ENCODE measurements around the gene CNKSR3. TPM values are rescaled to one million over a fixed set of nuclear protein-coding genes. Genes with fewer than 3 reads are reported as not detected.

The CNKSR3 gene
- total RNA-seq, 4 donors from 2014 or later, result 4.5 to 7.8 (median 7.0) TPM

GRCh38 chr6:154478701-154479060 lies 31.8 kb downstream of the CNKSR3 start:
- no peak overlapping the region for H3K4me3 ChIP-seq (replicated peaks in 1 of 3)
- intact Hi-C loops (cut with DNase I), result no loop called here

GRCh38 chr6:154478021-154478700 lies 32.3 kb downstream of the CNKSR3 start:
- Histone ChIP-seq H3K4me3 (replicated peaks in 1 of 3) (no peak overlapping the region), H3K9me3 (no peaks in the 10 kb centered on the region), H3K36me3 (no peaks in the 10 kb centered on the region), H3K27me3 (no peaks in the 10 kb centered on the region), H3K27ac (peak overlapping the region; percentile 7 to 59 (median 50)), H3K4me1 (peaks cover 8 to 12% of the 10 kb centered on the region in 2 donors)
- peak; percentile 89 to 90 for DNase-seq
- WGBS, 2 donors, result 29 to 39% methylated on average over 12 of the region's 12 CpGs
- TF ChIP-seq POLR2A (IDR thresholded peaks at IDR 0.05), result no peak
- TF ChIP-seq CTCF (IDR thresholded peaks at IDR 0.05), result no peak
- intact Hi-C loops (cut with DNase I), result no loop called here

More at GRCh38 chr6:154478701-154479060, 31.8 kb downstream of the CNKSR3 start:
- H3K27ac ChIP-seq, result peak overlapping the region; percentile 10 to 59 (median 50)
- no peak for DNase-seq
- TF ChIP-seq CTCF (IDR thresholded peaks at IDR 0.05) (no peak), POLR2A (IDR thresholded peaks at IDR 0.05) (no peak)
- no peaks in the 10 kb centered on the region for H3K27me3 ChIP-seq
- 19 to 23% methylated on average over 1 of the region's 1 CpG for WGBS, 2 donors
- H3K4me1 ChIP-seq, result peaks cover 8 to 12% of the 10 kb centered on the region in 2 donors
- no peaks in the 10 kb centered on the region for H3K36me3 ChIP-seq
- H3K9me3 ChIP-seq, result no peaks in the 10 kb centered on the region

GRCh38 chr6:154476494-154476893 lies 34.0 kb downstream of the CNKSR3 start:
- TF ChIP-seq POLR2A (IDR thresholded peaks at IDR 0.05) (no peak), CTCF (IDR thresholded peaks at IDR 0.05) (no peak)
- Histone ChIP-seq H3K4me1 (peaks cover 8 to 12% of the 10 kb centered on the region in 2 donors), H3K27me3 (no peaks in the 10 kb centered on the region), H3K9me3 (no peaks in the 10 kb centered on the region), H3K27ac (no peak overlapping the region), H3K36me3 (no peaks in the 10 kb centered on the region), H3K4me3 (replicated peaks in 1 of 3) (no peak overlapping the region)
- intact Hi-C loops (cut with DNase I), result no loop called here
- no peak for DNase-seq
- WGBS, 2 donors, result 96% methylated on average over 4 of the region's 4 CpGs

- no peak overlapping the region for H3K4me3 ChIP-seq (replicated peaks in 1 of 3)
- H3K27ac ChIP-seq, result no peak overlapping the region
- intact Hi-C loops (cut with DNase I), result no loop called here
Observed at GRCh38 chr6:154474648-154475428, 35.6 kb downstream of the CNKSR3 start.

More at GRCh38 chr6:154474648-154475428, 35.6 kb downstream of the CNKSR3 start:
- Histone ChIP-seq H3K4me1 (peaks cover 8 to 12% of the 10 kb centered on the region in 2 donors), H3K36me3 (no peaks in the 10 kb centered on the region), H3K27me3 (no peaks in the 10 kb centered on the region), H3K9me3 (no peaks in the 10 kb centered on the region)
- TF ChIP-seq POLR2A (IDR thresholded peaks at IDR 0.05), result no peak
- no peak for TF ChIP-seq CTCF (IDR thresholded peaks at IDR 0.05)
- DNase-seq, result no peak
- WGBS, 2 donors, result 88 to 90% methylated on average over 12 of the region's 12 CpGs

Measured in thyroid gland (tissue), 4 donors.